ENCODE measurements around the gene CTSD.

CTSD gene

GRCh38 chr11:1742371-1742770 lies 21.4 kb downstream of the CTSD start:
- TF ChIP-seq CTCF (IDR thresholded peaks at IDR 0.05), result no peak
- TF ChIP-seq ZFX (IDR thresholded peaks at IDR 0.05; ENCODE audit: borderline replicate concordance), result no peak
- no peak overlapping the region for H3K27ac ChIP-seq

DNA sequence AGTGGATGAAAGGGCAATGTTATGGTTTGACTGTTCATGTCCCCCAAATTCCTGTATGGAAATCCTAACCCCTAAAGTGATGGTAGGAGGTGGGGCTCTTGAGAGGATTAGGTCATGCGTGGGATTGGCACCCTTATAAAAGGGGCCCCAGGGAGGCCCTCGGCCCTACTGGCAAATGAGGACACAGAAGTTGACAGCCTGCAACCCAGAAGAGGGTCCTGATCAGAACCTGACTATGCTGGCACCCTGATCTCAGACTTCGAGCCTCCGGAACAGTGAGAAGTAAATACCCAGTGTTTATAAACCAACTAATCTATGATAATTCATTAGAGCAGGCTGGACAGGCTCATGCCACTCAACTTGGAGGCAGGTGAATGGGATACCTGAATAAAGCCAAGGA lies 22.0 kb downstream of the CTSD start:
- H3K27ac ChIP-seq, result no peak overlapping the region
- no peak for TF ChIP-seq ZFX (IDR thresholded peaks at IDR 0.05; ENCODE audit: borderline replicate concordance)
- TF ChIP-seq CTCF (IDR thresholded peaks at IDR 0.05), result no peak

DNA sequence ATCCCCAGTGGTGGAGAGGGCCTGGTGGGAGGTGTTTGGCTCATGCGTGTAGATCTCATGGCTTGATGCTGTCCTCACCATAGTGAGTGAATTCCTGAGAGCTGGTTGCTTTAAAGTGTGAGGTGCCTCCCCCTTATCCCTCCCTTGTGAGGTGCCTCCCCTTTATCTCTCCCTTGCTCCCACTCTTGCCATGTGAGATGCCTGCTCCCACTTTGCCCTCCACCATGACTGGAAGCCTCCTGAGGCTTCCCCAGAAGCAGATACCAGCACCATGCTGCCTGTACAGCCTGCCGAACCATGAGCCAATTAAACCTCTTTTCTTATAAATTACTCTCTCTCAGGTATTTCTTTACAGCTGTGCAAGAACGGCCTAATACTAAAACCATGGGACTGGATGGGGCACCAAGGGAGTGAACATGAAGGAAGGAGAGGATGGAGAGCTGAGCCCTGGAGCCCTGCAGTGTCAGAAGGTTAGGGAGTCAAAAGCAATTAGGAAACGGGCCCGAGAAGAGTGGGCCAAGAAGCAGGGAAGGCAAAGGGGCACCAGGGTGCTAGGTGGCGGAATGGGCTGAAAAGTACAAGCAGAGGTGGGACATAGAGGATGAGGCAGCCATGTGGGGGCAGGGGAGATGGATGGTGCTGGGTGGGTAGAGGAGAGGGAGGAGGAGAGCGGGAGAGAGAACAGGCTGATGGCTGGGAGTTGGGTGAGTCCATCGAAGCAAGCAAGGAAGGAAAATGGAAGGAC lies 22.8 kb downstream of the CTSD start:
- TF ChIP-seq ZFX (IDR thresholded peaks at IDR 0.05; ENCODE audit: borderline replicate concordance) (no peak), CTCF (IDR thresholded peaks at IDR 0.05) (no peak)
- no peak overlapping the region for H3K27ac ChIP-seq

DNA sequence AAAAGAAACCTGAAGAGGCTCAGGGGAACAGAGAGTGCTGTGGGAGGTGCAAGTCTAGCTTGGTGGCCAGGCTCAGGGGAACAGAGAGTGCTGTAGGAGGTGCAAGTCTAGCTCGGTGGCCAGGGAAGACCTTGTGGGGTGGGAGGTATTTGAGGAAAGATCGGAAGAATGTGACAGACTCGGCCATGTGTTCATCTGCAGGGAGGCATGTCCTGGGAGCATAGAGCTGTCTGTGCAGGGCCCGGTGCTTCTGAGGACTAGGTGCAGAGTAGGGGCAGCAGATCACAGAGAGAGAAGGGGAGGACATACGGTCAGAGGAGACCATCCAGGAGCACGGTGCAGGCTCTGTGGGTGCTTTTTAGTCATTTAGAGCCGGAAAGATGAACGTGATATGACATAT lies 24.2 kb downstream of the CTSD start:
- H3K27ac ChIP-seq, result no peak overlapping the region
- TF ChIP-seq CTCF (IDR thresholded peaks at IDR 0.05), result no peak
- no peak for TF ChIP-seq ZFX (IDR thresholded peaks at IDR 0.05; ENCODE audit: borderline replicate concordance)

DNA sequence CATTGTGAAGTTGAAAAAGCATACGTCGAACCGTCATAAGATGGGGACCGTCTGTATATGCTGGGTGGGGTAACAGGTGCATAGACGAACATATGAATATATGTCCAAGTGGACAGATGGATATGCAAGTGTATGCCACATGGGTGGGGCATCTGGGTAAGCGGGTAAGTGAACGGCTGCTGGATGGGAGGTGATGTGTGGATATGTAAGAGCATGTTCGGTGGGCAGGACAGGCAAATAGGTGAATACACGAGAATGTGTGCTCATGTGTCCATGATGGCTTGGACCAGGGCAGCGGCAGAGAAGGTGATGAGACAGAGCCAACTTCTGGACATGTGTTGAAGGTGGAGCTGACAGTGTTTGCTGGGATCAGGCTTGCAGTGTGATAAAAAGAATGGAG lies 25.3 kb downstream of the CTSD start:
- no peak overlapping the region for H3K27ac ChIP-seq
- TF ChIP-seq ZFX (IDR thresholded peaks at IDR 0.05; ENCODE audit: borderline replicate concordance), result no peak
- no peak for TF ChIP-seq CTCF (IDR thresholded peaks at IDR 0.05)

DNA sequence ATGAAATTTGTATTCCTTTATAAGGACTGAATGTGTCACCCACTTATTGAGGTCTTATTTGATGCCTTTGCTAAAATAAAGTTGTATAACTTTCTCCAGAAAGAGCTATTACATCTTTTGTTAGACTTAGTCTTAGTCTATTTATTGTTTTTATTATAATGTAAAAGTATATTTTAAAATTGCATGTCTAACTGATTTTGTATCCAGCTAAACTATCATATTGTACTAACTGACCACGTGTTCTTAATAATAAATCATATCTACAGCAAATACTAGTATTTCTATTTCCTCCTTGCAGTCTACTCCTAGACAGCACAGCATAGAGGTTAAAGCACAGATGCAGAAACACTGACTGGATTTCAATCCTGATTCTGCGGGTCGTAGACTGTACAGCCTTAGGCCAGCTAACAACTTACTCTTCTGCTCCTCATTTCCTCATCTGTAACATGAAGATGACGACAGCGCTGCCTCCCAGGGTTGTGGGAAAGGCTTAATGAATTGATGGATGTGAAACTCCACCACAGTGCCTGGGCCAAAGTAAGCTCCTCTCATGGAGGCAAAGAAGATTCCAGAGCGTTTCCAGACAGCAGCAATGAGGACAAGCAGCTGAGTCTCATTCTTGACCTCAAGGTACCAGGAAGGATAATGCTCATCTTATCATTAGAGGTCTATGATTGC lies 26.5 kb downstream of the CTSD start:
- TF ChIP-seq ZFX (IDR thresholded peaks at IDR 0.05; ENCODE audit: borderline replicate concordance), result no peak
- TF ChIP-seq CTCF (IDR thresholded peaks at IDR 0.05), result no peak
- no peak overlapping the region for H3K27ac ChIP-seq

DNA sequence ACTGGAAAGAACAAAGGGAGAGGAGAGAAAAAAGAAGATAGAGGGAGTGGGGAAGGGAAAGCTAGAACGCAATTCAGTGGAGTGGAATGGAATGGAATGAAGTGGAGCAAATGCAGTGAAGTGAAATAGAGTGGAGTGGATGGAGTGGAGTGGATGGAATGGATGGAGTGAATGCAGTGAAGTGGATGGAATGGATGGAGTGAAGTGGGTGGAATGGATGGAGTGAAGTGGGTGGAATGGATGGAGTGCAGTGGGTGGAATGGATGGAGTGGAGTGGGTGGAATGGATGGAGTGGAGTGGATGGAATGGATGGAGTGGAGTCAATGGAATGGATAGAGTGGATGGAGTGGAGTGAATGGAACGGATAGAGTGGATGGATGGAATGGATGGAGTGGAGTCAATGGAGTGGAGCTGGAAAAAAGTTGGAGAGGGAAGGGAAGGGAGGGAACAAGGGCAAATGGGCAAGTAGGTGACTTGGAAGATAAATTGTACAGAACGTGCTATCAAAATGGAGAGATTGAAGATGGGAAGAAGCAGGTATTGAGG lies 27.2 kb downstream of the CTSD start:
- H3K27ac ChIP-seq, result no peak overlapping the region
- no peak for TF ChIP-seq ZFX (IDR thresholded peaks at IDR 0.05; ENCODE audit: borderline replicate concordance)
- no peak for TF ChIP-seq CTCF (IDR thresholded peaks at IDR 0.05)
